Muscle of leg (tissue), 11 donors: ENCODE results near the gene SFTPB. TPM values are rescaled to one million over a fixed set of nuclear protein-coding genes. Genes with fewer than 3 reads are reported as not detected.
"Not testable (repeated sequence)": the region's sequence is repeated elsewhere in the genome, so short reads cannot be mapped to it uniquely, and the experiment has no call there.

ENCODE experiments used
- DNase-seq: peaks from one replicate; pipeline ENCODE4 v3.0.0; 2013
- H3K27ac ChIP-seq: one replicate; pipeline ENCODE4 v1.5.1; 2013; ENCODE audit warnings: mild to moderate bottlenecking, low read length, control low read depth
- H3K27me3 ChIP-seq: one replicate; pipeline ENCODE4 v1.6.1; 2013; ENCODE audit warnings: low read length; ENCODE audit not compliant: control insufficient read depth, insufficient read depth
- H3K36me3 ChIP-seq: one replicate; pipeline ENCODE4 v1.6.1; 2013; ENCODE audit warnings: low read length; ENCODE audit not compliant: control insufficient read depth, insufficient read depth
- H3K4me1 ChIP-seq: one replicate; pipeline ENCODE4 v1.6.1; 2013; ENCODE audit warnings: low read length; ENCODE audit not compliant: control insufficient read depth, insufficient read depth
- H3K4me3 ChIP-seq: one replicate; pipeline ENCODE4 v1.5.1; 2013; ENCODE audit warnings: low read length, control low read depth
- H3K9me3 ChIP-seq: replicated peaks from 2 replicates; pipeline ENCODE4 v1.6.1; 2013; ENCODE audit warnings: low read depth, low read length; ENCODE audit not compliant: control insufficient read depth
- WGBS: methylation state at CpG from one replicate; pipeline ENCODE4 v1.1.5; 2013; ENCODE audit warnings: missing lambda C conversion rate; ENCODE audit not compliant: insufficient coverage; 5-methylcytosine and 5-hydroxymethylcytosine counted together
- polyA plus RNA-seq, 8 donors: library from polyadenylated mRNA; unstranded; fragments of 120-200 nt; gene quantifications; one replicate each; pipeline versions ENCODE4 v1.2.1 to v1.2.3, GENCODE V29; 2013; ENCODE audit warnings: inconsistent platforms in 1 of 8, low replicate concordance in 1 of 8; ENCODE audit not compliant: insufficient read length in 8 of 8, insufficient read depth in 1 of 8
- total RNA-seq: library from RNA; stranded (reverse); fragments of 120-200 nt; gene quantifications from one replicate; pipeline ENCODE4 v1.2.4, GENCODE V29; 2013

The SFTPB gene
- total and polyA plus RNA-seq, 9 donors = 0.07 to 16.1 (median 0.11) TPM; not detected in 6

DNA sequence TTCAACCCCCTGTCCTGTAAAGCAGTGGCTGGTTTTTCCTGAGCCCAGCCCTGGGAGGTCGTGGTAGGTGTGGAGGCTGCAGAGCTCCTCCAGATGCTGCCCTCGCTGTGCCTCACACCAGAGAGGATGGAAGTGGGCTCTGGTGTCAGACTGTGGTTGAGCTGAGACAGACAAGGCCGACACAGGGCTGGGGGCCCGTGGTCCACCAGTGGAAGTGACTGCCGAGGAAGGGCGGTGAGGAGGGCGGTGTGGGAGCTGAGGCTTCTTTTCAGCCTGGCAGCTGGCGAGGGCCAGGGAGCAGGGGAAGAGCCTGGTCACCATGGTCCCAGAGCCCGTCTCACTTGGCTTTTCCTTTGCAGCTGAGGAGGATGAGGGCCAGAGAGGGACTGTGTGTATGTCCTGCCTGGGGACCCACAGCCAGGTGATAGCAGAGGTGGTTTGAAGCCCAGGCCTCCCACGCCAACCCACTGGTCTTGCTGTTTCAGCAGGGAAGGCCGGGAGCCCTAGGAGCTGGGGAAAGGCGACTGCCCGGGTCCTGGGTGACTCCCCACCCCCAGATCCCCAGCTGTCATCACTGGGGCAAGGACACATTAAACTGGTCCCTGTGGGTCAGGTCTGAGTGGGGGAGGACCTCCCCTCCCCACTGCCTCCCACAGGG, 8.5 kb downstream of the SFTPB start:
- Histone ChIP-seq H3K27me3 (no peaks in the 10 kb centered on the region), H3K36me3 (peaks cover 17% of the 10 kb centered on the region), H3K4me3 (no peak overlapping the region), H3K4me1 (peaks cover 10% of the 10 kb centered on the region), H3K27ac (no peak overlapping the region), H3K9me3 (no peaks in the 10 kb centered on the region)
- no peak for DNase-seq
- 86% methylated on average over 11 of the region's 13 CpGs for WGBS

DNA sequence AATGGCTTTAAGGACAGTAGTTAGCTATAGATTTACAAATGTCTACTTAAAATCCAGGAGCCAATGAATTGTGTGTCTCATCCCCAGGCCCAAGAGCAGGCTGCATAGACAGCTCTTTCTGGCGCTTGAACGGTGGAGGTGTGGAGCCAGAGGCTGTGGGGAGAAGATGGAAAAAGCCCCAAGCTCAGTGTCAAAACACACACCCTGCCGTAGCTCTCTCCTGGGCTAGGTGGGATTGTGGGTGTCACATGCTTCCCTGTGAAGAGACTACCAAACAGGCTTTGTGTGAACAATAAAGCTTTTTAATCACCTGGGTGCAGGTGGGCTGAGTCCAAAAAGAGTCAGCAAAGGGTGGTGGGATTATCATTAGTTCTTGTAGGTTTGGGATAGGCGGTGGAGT, 10.6 kb downstream of the SFTPB start:
- H3K27me3 ChIP-seq, H3K4me3 ChIP-seq, H3K9me3 ChIP-seq, DNase-seq, H3K27ac ChIP-seq: not testable (repeated sequence)
- WGBS = 100% methylated on average over 1 of the region's 4 CpGs
- peaks cover 19% of the 10 kb centered on the region for H3K36me3 ChIP-seq
- peaks cover 10% of the 10 kb centered on the region for H3K4me1 ChIP-seq

DNA sequence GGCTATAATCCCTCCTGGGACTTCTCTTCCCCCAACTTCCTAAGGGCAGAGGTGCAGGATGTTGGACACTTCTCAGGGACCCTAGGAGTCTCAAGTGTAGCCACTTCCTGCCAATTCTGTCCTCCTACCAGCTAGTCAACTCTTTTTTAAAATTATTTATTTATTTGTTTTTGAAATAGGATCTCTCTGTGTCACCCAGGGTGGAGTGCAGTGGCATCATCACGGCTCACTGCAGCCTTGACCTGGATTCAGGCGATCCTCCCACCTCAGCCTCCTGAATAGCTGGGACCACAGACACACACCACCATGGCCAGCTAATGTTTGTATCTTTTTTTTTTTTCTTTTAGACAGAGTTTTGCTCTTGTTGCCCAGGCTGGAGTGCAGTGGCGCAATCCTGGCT, 11.5 kb downstream of the SFTPB start:
- Histone ChIP-seq H3K27me3 (no peaks in the 10 kb centered on the region), H3K4me1 (peaks cover 4% of the 10 kb centered on the region), H3K27ac (no peak overlapping the region), H3K36me3 (peaks cover 25% of the 10 kb centered on the region), H3K9me3 (no peaks in the 10 kb centered on the region), H3K4me3 (no peak overlapping the region)
- DNase-seq = no peak
- 80% methylated on average over 1 of the region's 3 CpGs for WGBS

DNA sequence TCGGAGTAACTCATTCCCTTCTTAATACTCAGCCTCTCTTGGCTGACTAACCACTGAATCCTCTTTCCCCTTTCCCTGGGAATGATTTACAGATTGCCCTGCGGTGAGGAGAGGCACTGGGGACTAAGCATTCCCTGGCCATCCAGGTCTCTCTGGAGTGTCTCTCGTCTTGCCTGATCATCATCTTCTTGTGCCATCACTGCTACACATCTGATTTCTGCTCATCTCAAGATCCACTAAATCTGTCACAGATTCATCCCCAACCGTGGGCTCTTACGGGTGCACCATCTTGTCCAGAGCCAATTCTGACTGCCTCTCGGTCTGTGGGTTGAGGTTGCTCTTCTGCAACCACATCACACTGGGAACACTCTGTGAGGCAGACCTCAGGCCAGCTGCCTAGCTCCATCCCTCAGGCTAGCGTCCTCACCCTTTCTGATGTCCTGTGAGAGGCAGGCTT, 12.0 kb downstream of the SFTPB start:
- no peak overlapping the region for H3K27ac ChIP-seq
- no peak for DNase-seq
- H3K9me3 ChIP-seq = no peaks in the 10 kb centered on the region
- H3K36me3 ChIP-seq = peaks cover 28% of the 10 kb centered on the region
- no peaks in the 10 kb centered on the region for H3K4me1 ChIP-seq
- no peak overlapping the region for H3K4me3 ChIP-seq
- no peaks in the 10 kb centered on the region for H3K27me3 ChIP-seq
- 75% methylated on average over 7 of the region's 7 CpGs for WGBS

DNA sequence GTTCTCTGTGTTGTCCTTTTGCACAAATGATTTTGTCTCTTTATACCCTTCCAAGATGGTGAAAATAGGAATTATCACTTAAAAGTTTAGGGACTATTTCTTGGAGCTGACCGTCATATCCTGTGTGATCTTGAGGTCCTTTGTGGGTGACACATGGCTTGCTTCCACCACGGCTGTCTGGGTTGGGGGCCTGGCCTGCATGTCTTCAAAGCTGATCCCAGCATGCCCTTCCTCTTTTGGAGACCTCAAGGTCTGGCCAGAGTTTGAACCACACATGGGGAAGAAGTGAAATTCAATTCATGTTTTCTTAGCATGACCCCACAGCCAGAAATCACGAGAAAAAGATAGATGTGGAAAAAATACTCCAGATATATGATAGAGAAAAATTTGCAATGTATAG, 14.0 kb downstream of the SFTPB start:
- Histone ChIP-seq H3K27ac (no peak overlapping the region), H3K4me1 (no peaks in the 10 kb centered on the region), H3K4me3 (no peak overlapping the region), H3K27me3 (no peaks in the 10 kb centered on the region), H3K9me3 (no peaks in the 10 kb centered on the region), H3K36me3 (peaks cover 39% of the 10 kb centered on the region)
- WGBS = no CpG with 5 or more reads among the region's 3 CpGs
- no peak for DNase-seq

DNA sequence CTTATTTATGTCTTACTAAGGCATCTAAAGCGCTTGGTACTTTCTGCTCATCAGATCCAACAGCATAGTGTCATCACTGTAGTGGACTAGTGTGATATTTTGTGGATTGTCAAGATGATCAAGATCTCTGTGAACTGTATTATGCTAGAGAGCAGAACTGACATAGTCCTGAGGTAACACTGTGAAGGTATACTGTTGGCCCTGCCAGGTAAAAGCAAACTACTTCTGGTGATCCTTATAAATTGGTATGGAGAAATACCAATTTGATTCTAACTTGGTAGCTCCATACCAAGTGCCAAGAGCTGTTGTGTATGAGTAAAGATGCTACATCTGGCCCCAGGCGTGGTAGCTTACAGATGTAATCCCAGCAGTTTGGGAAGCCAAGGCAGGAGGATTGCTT, 15.9 kb downstream of the SFTPB start:
- Histone ChIP-seq H3K4me1 (no peaks in the 10 kb centered on the region), H3K36me3 (peaks cover 50% of the 10 kb centered on the region), H3K27ac (no peak overlapping the region), H3K9me3 (no peaks in the 10 kb centered on the region), H3K27me3 (no peaks in the 10 kb centered on the region), H3K4me3 (no peak overlapping the region)
- no CpG with 5 or more reads among the region's 2 CpGs for WGBS
- DNase-seq = no peak

DNA sequence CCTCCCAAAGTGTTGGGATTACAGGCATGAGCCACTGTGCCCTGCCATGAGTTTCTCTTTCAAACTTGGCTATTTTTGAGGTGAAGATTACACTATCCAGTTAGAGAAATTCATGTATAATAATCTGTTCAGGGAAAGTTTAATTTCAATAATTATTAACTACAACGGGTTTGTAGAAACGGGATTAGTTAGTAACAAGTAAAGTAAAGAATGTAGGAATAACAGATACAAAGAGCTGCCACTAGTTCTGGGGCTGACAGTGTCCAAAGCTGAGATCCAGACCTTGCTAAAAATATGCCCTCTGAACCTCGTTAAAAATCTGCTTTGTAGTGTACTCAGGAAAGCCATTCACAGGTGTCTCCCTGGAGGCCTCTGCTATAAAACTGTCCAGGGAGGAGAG, 16.9 kb downstream of the SFTPB start:
- DNase-seq = no peak
- Histone ChIP-seq H3K36me3 (peaks cover 54% of the 10 kb centered on the region), H3K27ac (no peak overlapping the region), H3K9me3 (no peaks in the 10 kb centered on the region), H3K4me1 (no peaks in the 10 kb centered on the region), H3K27me3 (no peaks in the 10 kb centered on the region), H3K4me3 (no peak overlapping the region)
- WGBS = 100% methylated on average over 1 of the region's 3 CpGs

DNA sequence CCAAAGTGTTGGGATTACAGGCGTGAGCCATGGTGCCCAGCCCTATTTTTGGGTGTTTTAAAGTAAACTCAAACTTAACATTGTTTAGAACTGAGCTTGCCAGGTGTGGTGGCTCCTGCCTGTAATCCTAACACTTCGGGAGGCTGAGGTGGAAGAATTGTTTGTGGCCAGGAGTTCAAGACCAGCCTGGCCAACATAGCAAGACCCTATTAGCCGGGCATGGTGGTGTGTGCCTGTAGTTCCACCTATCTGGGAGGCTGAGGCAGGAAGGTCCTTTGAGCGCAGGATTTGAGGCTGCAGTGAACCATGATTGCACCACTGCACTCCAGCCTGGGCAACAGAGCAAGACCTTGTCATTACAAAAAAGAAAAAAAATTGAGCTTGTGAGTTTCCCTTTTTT, 17.5 kb downstream of the SFTPB start:
- Histone ChIP-seq H3K27me3 (no peaks in the 10 kb centered on the region), H3K9me3 (no peaks in the 10 kb centered on the region), H3K27ac (no peak overlapping the region), H3K4me1 (no peaks in the 10 kb centered on the region), H3K36me3 (peaks cover 56% of the 10 kb centered on the region), H3K4me3 (no peak overlapping the region)
- 90% methylated on average over 3 of the region's 4 CpGs for WGBS
- DNase-seq = no peak

DNA sequence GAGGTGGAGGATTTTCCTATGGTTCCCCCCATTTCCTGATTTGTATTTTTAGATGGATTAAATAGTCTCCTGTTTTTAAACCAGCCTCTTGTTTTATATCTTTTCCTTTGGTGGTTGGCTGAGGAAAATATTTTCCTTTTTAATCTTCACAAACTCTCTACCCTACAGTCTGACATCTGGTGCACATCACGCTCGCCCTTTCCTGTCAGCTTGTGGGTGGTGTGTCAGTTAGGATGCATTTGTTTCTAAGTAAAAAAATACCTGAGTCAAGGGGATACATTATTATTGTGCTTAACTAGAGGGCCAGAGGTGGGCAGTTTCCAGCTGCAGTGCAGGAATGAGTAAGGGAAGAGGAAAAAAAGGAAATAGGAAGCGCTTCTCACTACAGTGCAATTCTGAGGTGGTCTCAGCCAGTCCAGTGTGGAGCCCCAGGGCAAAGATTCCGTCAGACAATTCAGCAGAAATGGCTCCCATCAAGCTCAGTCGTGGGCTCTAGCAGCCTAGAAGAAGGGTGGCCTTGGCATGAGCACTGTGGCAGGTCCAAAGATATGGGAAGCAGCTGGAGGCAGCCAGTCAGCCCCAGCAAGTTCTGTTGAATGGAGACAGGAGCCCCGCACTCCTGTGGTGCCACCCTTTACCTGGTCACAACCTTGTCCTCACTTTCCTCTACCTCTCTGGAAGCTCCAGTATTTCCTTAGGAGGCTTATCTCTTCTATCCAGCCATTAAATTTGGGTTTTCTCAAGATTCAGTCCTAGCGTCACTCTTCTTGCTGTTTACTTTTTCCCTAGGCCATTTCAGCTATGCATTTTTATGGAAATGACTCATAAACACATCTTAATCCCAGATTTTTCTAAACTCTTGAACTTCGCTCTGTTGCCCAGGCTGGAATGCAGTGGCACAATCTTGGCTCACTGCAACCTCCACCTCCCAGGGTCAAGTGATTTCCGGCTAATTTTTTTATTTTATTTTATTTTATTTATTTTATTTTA, 18.5 kb downstream of the SFTPB start:
- Histone ChIP-seq H3K4me1 (no peaks in the 10 kb centered on the region), H3K27ac (no peak overlapping the region), H3K9me3 (no peaks in the 10 kb centered on the region), H3K36me3 (peaks cover 65% of the 10 kb centered on the region), H3K4me3 (no peak overlapping the region), H3K27me3 (no peaks in the 10 kb centered on the region)
- no peak for DNase-seq
- 91% methylated on average over 6 of the region's 9 CpGs for WGBS

DNA sequence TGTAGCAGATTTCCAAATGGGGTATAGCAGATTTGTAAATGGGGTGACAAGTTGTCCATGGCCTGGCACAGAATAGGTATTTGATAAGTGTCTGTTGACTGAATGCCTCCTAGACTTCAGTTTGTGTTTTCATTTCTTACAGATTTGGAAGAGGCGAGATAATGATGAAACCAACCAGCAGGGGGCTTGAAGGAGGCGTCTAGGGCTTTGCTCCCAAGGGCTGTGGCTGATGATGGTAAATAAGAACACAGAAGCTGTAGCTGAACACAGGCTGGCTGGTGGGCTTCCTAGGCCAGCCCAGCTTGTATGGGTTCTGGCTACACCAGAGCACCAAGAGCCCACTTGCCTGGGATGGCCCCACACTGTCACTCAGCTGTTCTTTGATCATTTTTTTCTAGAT, 19.4 kb downstream of the SFTPB start:
- WGBS = 57% methylated on average over 2 of the region's 2 CpGs
- Histone ChIP-seq H3K27me3 (no peaks in the 10 kb centered on the region), H3K4me3 (no peak overlapping the region), H3K9me3 (no peaks in the 10 kb centered on the region), H3K27ac (no peak overlapping the region), H3K36me3 (peaks cover 67% of the 10 kb centered on the region), H3K4me1 (no peaks in the 10 kb centered on the region)
- DNase-seq = no peak
